Natural killer cell (primary cell): Measurements from ENCODE around the gene UGT8. TPM values are rescaled to one million over a fixed set of nuclear protein-coding genes. Genes with fewer than 3 reads are reported as not detected.

Source experiments
- ATAC-seq, 3 donors: fragments of 150-1000 bp in 2 of 3; fragments of 200-7000 bp in 1 of 3; cut with Tn5 transposase; 1 replicate in 1 of 3; 2 replicates in 2 of 3; pipeline ENCODE4 v1.10.0; 2021; ENCODE audit warnings: mild to moderate bottlenecking in 2 of 3, moderate library complexity in 2 of 3
- DNase-seq, 2 donors: peaks; one replicate each; pipeline versions ENCODE4 v3.0.0 to v3.0.0-alpha.2; 2013 to 2021; ENCODE audit warnings: mixed read lengths in 1 of 2
- H3K27ac ChIP-seq: one replicate; pipeline ENCODE4 v1.5.1; 2013; ENCODE audit warnings: mild to moderate bottlenecking, low read length
- H3K27me3 ChIP-seq: one replicate; pipeline ENCODE4 v1.6.1; 2013; ENCODE audit warnings: low read length; ENCODE audit not compliant: control insufficient read depth, insufficient read depth
- H3K36me3 ChIP-seq: one replicate; pipeline ENCODE4 v1.6.1; 2013; ENCODE audit warnings: low read length; ENCODE audit not compliant: control insufficient read depth, insufficient read depth
- H3K4me1 ChIP-seq: one replicate; pipeline ENCODE4 v1.6.1; 2013; ENCODE audit warnings: low read length; ENCODE audit not compliant: control insufficient read depth, insufficient read depth
- H3K4me3 ChIP-seq: one replicate; pipeline ENCODE4 v1.5.1; 2013; ENCODE audit warnings: low read length
- H3K9me3 ChIP-seq: one replicate; pipeline ENCODE4 v1.6.1; 2013; ENCODE audit warnings: low read length; ENCODE audit not compliant: control insufficient read depth, insufficient read depth
- H3K27ac Mint-ChIP-seq, 2 donors: one replicate each; pipeline ENCODE4 v1.8.0; 2022; ENCODE audit warnings: mild to moderate bottlenecking in 2 of 2, mixed read lengths in 2 of 2, moderate library complexity in 1 of 2
- H3K27me3 Mint-ChIP-seq, 2 donors: one replicate each; pipeline ENCODE4 v1.8.0; 2022; ENCODE audit warnings: low read depth in 2 of 2, mixed read lengths in 2 of 2
- H3K36me3 Mint-ChIP-seq: one replicate; pipeline ENCODE4 v1.8.0; 2022; ENCODE audit warnings: mixed read lengths
- H3K4me1 Mint-ChIP-seq, 2 donors: one replicate each; pipeline ENCODE4 v1.8.0; 2022; ENCODE audit warnings: mixed read lengths in 2 of 2
- H3K4me3 Mint-ChIP-seq: one replicate; pipeline ENCODE4 v1.8.0; 2022; ENCODE audit warnings: mild to moderate bottlenecking, moderate library complexity, mixed read lengths
- H3K9me3 Mint-ChIP-seq, 2 donors: one replicate each; pipeline ENCODE4 v1.8.0; 2022; ENCODE audit warnings: mixed read lengths in 2 of 2
- CTCF ChIP-seq: fragments of 200-600 bp; IDR thresholded peaks from one replicate; pipeline ENCODE4 v1.8.0; 2022; ENCODE audit warnings: antibody characterized with exemption
- WGBS: methylation state at CpG from one replicate; pipeline ENCODE4 v1.1.7; 2013; ENCODE audit warnings: missing lambda C conversion rate; ENCODE audit not compliant: insufficient coverage; 5-methylcytosine and 5-hydroxymethylcytosine counted together
- intact Hi-C: fragments of 100-400 bp; cut with micrococcal nuclease; formaldehyde crosslinking; loops from one replicate; pipeline ENCODE4 v1.14.2; 2022
- total RNA-seq, 4 donors: library from RNA; stranded (reverse); fragments of 120-200 nt in 1 of 4; gene quantifications; one replicate each; pipeline versions ENCODE4 v1.2.3 to v1.2.4, GENCODE V29; 2013 to 2022

UGT8 gene
- total RNA-seq, 3 donors from 2014 or later (not counting 1 experiment from before 2014, with no cell fraction given): 0.16 to 0.25 TPM; not detected in 1

GRCh38 chr4:114684462-114684861 is 85.9 kb downstream of the UGT8 start:
- intact Hi-C loops: no loop called here
- TF ChIP-seq CTCF: no peak
- DNase-seq (no peak), ATAC-seq (no peak)
- Mint-ChIP-seq H3K27ac (no peak overlapping the region), H3K4me1 (no peaks in the 10 kb centered on the region), H3K27me3 (peaks cover 0 to 4% of the 10 kb centered on the region in 2 donors), H3K4me3 (no peak overlapping the region), H3K9me3 (no peaks in the 10 kb centered on the region), H3K36me3 (no peaks in the 10 kb centered on the region)
- no peak overlapping the region for H3K4me3 ChIP-seq
- H3K27me3 ChIP-seq: no peaks in the 10 kb centered on the region
- no peak overlapping the region for H3K27ac ChIP-seq
- H3K9me3 ChIP-seq: no peaks in the 10 kb centered on the region
- no peaks in the 10 kb centered on the region for H3K36me3 ChIP-seq
- H3K4me1 ChIP-seq: no peaks in the 10 kb centered on the region

- H3K4me3 Mint-ChIP-seq: no peak overlapping the region
- no peak for ATAC-seq
- no peaks in the 10 kb centered on the region for H3K36me3 Mint-ChIP-seq
- Histone ChIP-seq H3K4me3 (no peak overlapping the region), H3K4me1 (no peaks in the 10 kb centered on the region), H3K9me3 (no peaks in the 10 kb centered on the region), H3K36me3 (no peaks in the 10 kb centered on the region), H3K27me3 (no peaks in the 10 kb centered on the region), H3K27ac (no peak overlapping the region)
- 90% methylated on average over 3 of the region's 3 CpGs for WGBS
- no peaks in the 10 kb centered on the region for H3K9me3 Mint-ChIP-seq
- DNase-seq: no peak
- TF ChIP-seq CTCF: no peak
- intact Hi-C loops: no loop called here
- no peak overlapping the region for H3K27ac Mint-ChIP-seq
- H3K4me1 Mint-ChIP-seq: no peaks in the 10 kb centered on the region
- H3K27me3 Mint-ChIP-seq: peaks cover 0 to 4% of the 10 kb centered on the region in 2 donors
Measured at GRCh38 chr4:114688059-114688458, 89.5 kb downstream of the UGT8 start.

GRCh38 chr4:114690571-114690970 is 92.0 kb downstream of the UGT8 start:
- Mint-ChIP-seq H3K4me1 (no peaks in the 10 kb centered on the region), H3K9me3 (no peaks in the 10 kb centered on the region), H3K27me3 (peaks cover 4 to 7% of the 10 kb centered on the region in 2 donors), H3K36me3 (no peaks in the 10 kb centered on the region), H3K27ac (no peak overlapping the region), H3K4me3 (no peak overlapping the region)
- no peak overlapping the region for H3K4me3 ChIP-seq
- no peaks in the 10 kb centered on the region for H3K36me3 ChIP-seq
- no peaks in the 10 kb centered on the region for H3K4me1 ChIP-seq
- TF ChIP-seq CTCF: no peak
- H3K27ac ChIP-seq: no peak overlapping the region
- ATAC-seq: no peak
- intact Hi-C loops: loop anchor here (10.0 kb wide), 1 partner anchor 616 kb away; no protein-coding TSS in a partner anchor
- H3K27me3 ChIP-seq: no peaks in the 10 kb centered on the region
- no peaks in the 10 kb centered on the region for H3K9me3 ChIP-seq
- no peak for DNase-seq

GRCh38 chr4:114691865-114692264 is 93.3 kb downstream of the UGT8 start:
- Histone ChIP-seq H3K4me1 (no peaks in the 10 kb centered on the region), H3K27me3 (no peaks in the 10 kb centered on the region), H3K36me3 (no peaks in the 10 kb centered on the region), H3K4me3 (no peak overlapping the region), H3K27ac (no peak overlapping the region), H3K9me3 (no peaks in the 10 kb centered on the region)
- Mint-ChIP-seq H3K4me1 (no peaks in the 10 kb centered on the region), H3K4me3 (no peak overlapping the region), H3K27me3 (peaks cover 4 to 7% of the 10 kb centered on the region in 2 donors), H3K9me3 (no peaks in the 10 kb centered on the region), H3K27ac (no peak overlapping the region), H3K36me3 (no peaks in the 10 kb centered on the region)
- DNase-seq (no peak), ATAC-seq (no peak)
- 82% methylated on average over 1 of the region's 1 CpG for WGBS
- intact Hi-C loops: loop anchor here (10.0 kb wide), 1 partner anchor 617 kb away; no protein-coding TSS in a partner anchor
- no peak for TF ChIP-seq CTCF
